Epidermal melanocyte (primary cell): Measurements from ENCODE around the gene GDPD5.

ENCODE experiments used
- DNase-seq: peaks from one replicate; pipeline ENCODE4 v3.0.0; 2011; ENCODE audit warnings: low spot score; ENCODE audit not compliant: insufficient read length

GDPD5 gene

DNA sequence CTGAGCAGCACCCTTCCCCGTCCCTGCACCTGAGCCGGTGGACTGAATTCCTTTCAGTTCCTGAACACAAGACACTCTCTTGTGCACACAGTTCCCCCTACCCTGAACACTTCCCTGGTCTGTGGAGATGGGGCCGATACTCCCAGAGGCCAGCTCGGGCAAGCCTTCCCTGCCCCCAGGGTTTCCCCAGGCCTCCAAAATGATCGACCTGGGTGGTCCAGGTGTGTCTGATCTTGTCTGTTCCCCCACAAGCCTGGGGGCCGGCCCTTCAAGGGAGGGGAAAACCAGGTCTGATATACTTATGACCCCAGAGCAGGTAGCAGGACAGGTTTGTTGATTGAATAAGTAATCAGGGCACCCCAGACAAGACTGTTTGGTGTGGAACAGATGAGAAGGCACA is 52.1 kb downstream of the GDPD5 start:
- no peak for DNase-seq

DNA sequence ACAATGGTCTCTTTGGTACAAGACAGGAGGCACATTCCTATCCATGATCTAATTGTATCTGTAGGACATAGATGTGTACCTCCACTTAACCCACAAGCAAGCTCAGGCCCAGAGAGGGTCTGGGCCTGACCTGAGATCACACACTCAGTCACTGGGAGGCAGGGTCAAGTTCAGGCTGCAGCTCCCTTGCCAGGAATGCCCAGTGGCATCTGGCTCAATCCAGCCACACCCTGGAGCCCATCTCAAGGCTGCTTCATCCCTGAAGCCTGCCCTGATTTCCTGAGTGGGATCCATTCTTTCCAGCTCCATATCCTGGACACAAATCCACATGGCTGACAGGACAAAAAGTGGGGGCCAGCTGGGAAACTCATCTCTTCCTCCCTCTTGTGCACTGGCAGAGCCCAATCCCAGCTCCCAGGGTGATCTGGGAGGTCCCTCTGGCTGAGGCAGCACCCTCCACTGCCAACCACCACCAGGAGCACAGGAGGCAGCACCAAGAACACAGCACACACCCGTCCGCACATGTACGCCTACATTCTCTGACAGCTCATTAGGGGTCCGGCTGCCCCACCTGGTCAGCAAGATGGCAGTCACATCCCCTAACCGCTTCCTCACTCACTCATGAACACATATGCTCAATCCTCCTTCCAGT is 53.5 kb downstream of the GDPD5 start:
- no peak for DNase-seq

GRCh38 chr11:75471176-75471973 is 54.4 kb downstream of the GDPD5 start:
- no peak for DNase-seq

DNA sequence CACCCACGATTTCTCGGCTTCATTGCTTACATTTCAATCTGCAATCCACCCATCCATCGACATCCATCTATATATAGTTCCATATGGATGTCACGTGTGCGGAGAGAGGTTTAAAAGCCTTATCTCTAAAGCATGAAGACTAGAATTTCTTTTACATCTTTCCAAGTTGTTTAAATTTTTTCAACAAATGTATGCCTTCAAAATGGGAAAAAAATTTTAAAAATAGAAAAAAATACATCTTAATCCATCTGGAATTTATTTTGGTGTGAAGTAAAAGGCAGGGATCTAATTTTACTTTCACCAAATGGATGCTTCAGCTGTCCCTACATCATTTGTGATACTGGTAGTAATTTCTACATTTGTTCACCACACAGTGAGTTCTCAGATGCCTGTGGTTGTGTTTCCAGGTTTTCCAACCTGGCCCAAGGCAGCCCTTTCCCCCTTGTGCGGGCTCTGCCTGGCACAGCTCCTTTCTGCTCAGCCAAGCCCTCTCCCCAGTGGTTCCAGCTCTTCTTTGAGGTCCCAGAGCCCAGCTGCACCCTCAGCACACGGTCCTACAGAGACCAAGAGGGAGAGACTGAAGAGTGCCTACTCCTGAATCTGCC is 55.2 kb downstream of the GDPD5 start:
- no peak for DNase-seq

DNA sequence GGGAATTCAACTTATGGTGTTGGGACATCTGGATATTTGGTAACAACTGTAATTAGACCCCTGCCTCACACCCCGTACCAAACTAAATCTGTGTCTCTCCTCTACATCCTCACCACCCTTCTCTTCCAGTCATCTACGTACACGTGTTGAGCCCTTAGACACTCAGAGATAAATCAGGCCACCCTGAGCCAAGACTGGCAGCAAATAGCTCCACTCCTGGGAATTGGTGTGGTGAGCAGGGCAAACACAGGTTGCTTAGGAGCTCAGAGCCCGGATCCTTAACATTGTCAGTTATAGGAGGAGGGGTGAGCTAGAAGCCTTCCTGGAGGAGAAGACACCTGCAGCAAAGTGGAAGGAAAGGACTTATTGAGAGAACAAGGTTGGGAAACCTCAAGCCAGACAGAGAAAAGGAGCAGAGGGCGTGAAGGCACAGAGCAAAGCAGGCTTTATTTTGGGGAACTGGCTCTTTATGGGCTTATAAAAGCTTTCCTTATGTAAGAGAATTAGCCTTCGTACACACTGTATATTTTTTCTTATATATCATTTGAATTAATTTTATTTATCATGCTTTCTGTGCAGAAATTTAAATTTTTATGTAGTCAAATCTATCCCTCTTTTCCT is 55.8 kb downstream of the GDPD5 start:
- DNase-seq: no peak

GRCh38 chr11:75468534-75469340 is 57.0 kb downstream of the GDPD5 start:
- DNase-seq: no peak

DNA sequence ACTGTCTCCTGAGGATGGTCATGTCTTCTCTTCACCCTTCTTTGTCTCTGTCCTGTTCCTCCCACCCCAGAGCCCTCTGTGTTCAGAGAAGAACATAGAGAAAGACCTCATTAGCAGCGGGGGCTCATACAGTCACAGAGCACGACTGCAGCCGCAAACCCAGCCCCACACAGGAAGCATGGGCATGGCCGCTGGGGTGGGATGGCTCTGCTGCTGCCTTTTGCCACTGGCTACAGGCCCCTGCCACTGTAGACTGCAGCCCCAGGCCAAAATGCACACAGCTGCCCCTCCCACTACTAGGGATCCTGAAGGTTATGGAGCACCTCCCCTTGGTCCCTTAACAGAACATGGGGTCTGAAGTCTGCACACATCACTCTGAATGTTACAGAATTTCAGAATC is 57.9 kb downstream of the GDPD5 start:
- DNase-seq: no peak

DNA sequence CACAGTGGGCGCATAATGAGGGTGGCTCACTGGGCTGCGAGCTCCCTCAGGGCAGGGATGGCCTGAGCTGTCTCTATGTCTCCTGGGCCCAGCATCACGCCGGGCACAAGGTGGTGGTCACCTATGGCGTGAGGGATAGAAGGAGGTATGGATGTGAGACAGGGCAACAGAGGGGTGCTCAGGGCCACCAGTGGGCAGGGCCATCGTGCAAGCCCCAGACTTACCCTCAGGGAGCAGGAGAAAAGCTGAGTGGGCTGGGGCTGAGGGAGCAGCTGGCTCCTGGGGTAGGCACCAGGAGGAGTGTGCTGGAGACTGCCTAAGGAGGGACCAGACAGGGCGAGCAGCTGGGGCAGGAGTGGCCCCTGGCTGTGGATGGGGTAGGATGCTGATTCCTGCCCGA is 58.4 kb downstream of the GDPD5 start:
- DNase-seq: no peak

- DNase-seq: no peak
Measured at GRCh38 chr11:75465701-75466531, 59.8 kb downstream of the GDPD5 start.

DNA sequence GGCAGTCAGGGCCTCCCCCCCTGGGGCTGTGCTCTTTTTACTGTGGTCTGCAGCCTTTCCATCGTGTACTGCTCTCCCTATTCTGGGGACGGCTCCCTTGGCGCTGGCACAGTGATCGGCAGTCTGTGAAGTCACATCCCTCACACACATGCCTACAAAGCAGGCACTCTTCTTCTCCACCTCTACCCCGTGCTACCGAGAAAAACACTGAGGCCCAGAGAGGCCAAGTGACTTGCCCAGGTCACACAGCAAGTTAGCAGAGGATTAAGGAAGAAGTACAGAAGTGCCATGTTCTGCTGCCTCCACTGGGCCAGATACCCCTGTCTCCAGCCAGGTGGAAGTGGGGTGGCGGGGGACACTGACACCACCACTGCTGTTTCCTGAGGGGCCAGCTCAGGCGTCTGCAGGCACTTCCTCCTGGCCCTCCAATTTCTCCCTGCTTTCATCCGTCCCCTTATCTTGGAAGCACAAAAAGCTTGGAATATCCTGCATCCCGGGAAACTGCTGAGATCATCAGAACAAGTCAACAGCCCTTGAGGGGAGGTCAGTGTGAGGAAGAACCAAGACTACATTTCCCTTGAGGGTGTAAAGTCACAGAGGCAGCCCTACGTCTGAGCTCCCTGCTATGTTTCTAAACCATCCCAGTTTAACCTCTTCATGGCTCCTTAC is 62.5 kb downstream of the GDPD5 start:
- no peak for DNase-seq

DNA sequence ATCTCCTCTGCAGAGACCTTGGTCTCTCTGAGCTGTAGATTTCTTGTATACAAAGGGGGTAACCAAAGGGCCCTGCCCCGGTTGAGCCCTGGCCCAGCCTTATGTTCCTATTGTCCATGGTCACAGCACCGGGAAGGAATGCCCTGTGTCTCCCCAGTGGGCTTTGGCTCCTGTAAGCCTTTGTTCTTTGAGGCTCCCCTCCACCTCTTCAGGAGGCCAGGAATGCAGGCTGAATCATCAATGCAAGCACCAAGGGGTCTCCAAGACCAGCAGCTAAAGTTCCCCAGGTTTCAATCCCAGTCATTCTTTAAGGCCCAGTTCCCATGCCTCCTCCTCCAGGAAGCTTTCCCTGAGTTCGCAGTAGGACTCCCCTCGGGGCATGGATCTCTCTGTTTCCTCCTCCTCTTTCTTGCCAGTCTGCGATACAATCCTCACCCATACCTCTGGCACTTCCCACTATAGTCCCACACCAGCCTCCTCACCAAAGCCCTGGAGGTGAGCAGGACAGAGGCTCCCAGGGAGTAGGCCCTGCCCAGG is 63.6 kb downstream of the GDPD5 start:
- DNase-seq: no peak

GRCh38 chr11:75461151-75461550 is 64.6 kb downstream of the GDPD5 start:
- DNase-seq: no peak

- no peak for DNase-seq
Measured at GRCh38 chr11:75456596-75457183, 69.1 kb downstream of the GDPD5 start.

GRCh38 chr11:75454987-75455386 is 70.8 kb downstream of the GDPD5 start:
- no peak for DNase-seq

GRCh38 chr11:75453916-75454655 is 71.7 kb downstream of the GDPD5 start:
- DNase-seq: no peak

DNA sequence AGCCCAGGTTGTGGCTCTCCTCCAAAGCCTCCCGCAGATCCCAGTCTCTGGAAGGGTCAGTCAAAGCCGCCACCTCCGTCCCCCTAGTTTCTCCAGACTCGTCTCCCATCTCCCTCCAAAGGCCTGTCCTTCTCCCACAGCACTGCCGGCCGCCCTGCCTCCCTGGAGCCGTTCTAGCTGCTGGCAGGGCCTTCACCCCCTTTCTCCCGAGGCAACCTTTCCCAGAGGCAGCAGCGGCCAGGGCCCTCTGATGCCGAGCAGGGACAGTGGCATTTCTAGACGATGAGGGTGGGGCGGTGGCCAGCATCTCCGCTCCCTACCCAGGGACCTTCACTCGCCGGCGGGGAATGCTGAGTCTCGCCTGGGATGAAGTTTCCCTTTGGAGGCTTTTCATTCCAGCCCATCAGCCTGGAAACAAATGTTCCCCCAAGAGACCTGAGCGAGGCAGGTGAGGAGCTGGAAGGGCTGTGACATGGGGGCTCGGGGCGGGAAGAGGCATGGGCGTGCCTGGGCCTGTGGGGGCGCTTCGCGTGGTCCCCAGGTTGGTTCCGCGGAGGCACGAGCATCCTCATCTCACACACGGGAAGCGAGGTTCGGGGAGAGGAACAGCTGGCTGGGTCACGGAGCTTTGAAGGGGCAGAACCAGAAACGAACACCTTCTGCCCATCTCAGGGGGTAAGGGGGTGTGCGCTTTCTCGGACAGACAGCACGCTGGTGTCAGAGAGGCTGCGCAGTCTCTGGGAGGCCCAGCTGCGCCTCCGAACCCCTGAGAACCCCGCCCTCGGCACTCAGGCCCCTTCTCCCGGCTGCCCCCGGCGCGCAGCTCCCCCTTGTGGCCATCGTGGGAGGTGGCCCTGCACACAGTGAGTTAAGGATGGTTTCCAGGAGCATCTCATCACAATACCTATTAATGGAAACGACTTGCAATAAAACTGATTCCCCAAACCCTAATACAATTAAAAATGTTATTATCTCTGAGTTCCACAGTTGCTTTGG is 74.6 kb downstream of the GDPD5 start:
- DNase-seq: no peak

- no peak for DNase-seq
Measured at GRCh38 chr11:75450236-75450635, 75.5 kb downstream of the GDPD5 start.
